Neuronal stem cell (in vitro differentiated cells): ENCODE data around the gene CCS.

Experiments
- DNase-seq: peaks from one replicate; pipeline ENCODE4 v3.0.0-alpha.2; 2013; ENCODE audit warnings: low spot score
- H2AFZ ChIP-seq: one replicate; pipeline ENCODE4 v1.6.1; 2013; ENCODE audit warnings: mild to moderate bottlenecking, low read length, inconsistent platforms
- H2AK5ac ChIP-seq: 2 replicates; pipeline ENCODE4 v1.6.1; 2013; ENCODE audit warnings: low read depth, mild to moderate bottlenecking, inconsistent platforms, low read length, moderate library complexity, mixed read lengths
- H2BK120ac ChIP-seq: 2 replicates; pipeline ENCODE4 v1.6.1; 2013; ENCODE audit warnings: low read depth, mild to moderate bottlenecking, inconsistent platforms, low read length, moderate library complexity, mixed read lengths
- H2BK12ac ChIP-seq: one replicate; pipeline ENCODE4 v1.6.1; 2013; ENCODE audit warnings: low read length, inconsistent platforms
- H2BK15ac ChIP-seq: 2 replicates; pipeline ENCODE4 v1.6.1; 2013; ENCODE audit warnings: mild to moderate bottlenecking, low read length, inconsistent platforms, mixed read lengths
- H2BK5ac ChIP-seq: one replicate; pipeline ENCODE4 v1.6.1; 2013; ENCODE audit warnings: inconsistent platforms, mild to moderate bottlenecking, low read length, moderate library complexity
- H3K14ac ChIP-seq: one replicate; pipeline ENCODE4 v1.6.1; 2013; ENCODE audit warnings: low read length, inconsistent platforms
- H3K18ac ChIP-seq: 2 replicates; pipeline ENCODE4 v1.6.1; 2013; ENCODE audit warnings: low read length, inconsistent platforms
- H3K23ac ChIP-seq: 2 replicates; pipeline ENCODE4 v1.6.1; 2013; ENCODE audit warnings: low read depth, mild to moderate bottlenecking, mixed read lengths, low read length, inconsistent platforms; ENCODE audit not compliant: poor library complexity
- H3K27ac ChIP-seq: replicated peaks from 3 replicates; pipeline ENCODE4 v1.5.1; 2013; ENCODE audit warnings: low read length, inconsistent platforms
- H3K27me3 ChIP-seq, 3 experiments: 2 replicates each; pipeline ENCODE4 v1.6.1; 2013; ENCODE audit warnings: low read length in 3 of 3, mild to moderate bottlenecking in 2 of 3, inconsistent platforms in 1 of 3, low read depth in 1 of 3, mixed read lengths in 1 of 3, moderate library complexity in 1 of 3; ENCODE audit not compliant: control insufficient read depth in 3 of 3, insufficient read depth in 3 of 3
- H3K36me3 ChIP-seq, 2 donors: replicated peaks in 1 of 2; 2 replicates each; pipeline ENCODE4 v1.6.1; 2013; ENCODE audit warnings: low read length in 2 of 2; ENCODE audit not compliant: control insufficient read depth in 2 of 2, insufficient read depth in 2 of 2
- H3K4ac ChIP-seq: 2 replicates; pipeline ENCODE4 v1.6.1; 2013; ENCODE audit warnings: inconsistent platforms, mild to moderate bottlenecking, low read length, moderate library complexity
- H3K4me1 ChIP-seq, 2 donors: 1 replicate in 1 of 2; 2 replicates in 1 of 2; pipeline ENCODE4 v1.6.1; 2013; ENCODE audit warnings: low read length in 2 of 2, low read depth in 1 of 2; ENCODE audit not compliant: control insufficient read depth in 2 of 2, insufficient read depth in 1 of 2
- H3K4me2 ChIP-seq: one replicate; pipeline ENCODE4 v1.6.1; 2013; ENCODE audit warnings: mild to moderate bottlenecking, low read length, inconsistent platforms; ENCODE audit not compliant: insufficient read depth, poor library complexity, severe bottlenecking
- H3K4me3 ChIP-seq, 2 donors: 2 replicates each; pipeline ENCODE4 v1.5.1; 2013; ENCODE audit warnings: low read length in 2 of 2, mild to moderate bottlenecking in 2 of 2, inconsistent platforms in 1 of 2, moderate library complexity in 1 of 2
- H3K79me1 ChIP-seq: one replicate; pipeline ENCODE4 v1.6.1; 2013; ENCODE audit warnings: low read depth, mild to moderate bottlenecking, inconsistent platforms, low read length, moderate library complexity
- H3K9ac ChIP-seq: one replicate; pipeline ENCODE4 v1.6.1; 2013; ENCODE audit warnings: mild to moderate bottlenecking, low read depth, low read length, inconsistent platforms; ENCODE audit not compliant: poor library complexity
- H3K9me3 ChIP-seq, 2 donors: replicated peaks in 1 of 2; 2 replicates each; pipeline versions ENCODE3 to v1.6.1; 2013; ENCODE audit warnings: low read length in 2 of 2, mild to moderate bottlenecking in 2 of 2, inconsistent platforms in 1 of 2, low read depth in 1 of 2, mixed read lengths in 1 of 2, moderate library complexity in 1 of 2; ENCODE audit not compliant: control insufficient read depth in 2 of 2, insufficient read depth in 1 of 2
- H4K8ac ChIP-seq: one replicate; pipeline ENCODE4 v1.6.1; 2013; ENCODE audit warnings: low read depth, mild to moderate bottlenecking, inconsistent platforms, low read length, moderate library complexity
- H4K91ac ChIP-seq: one replicate; pipeline ENCODE4 v1.6.1; 2013; ENCODE audit warnings: low read length, low read depth, mild to moderate bottlenecking, inconsistent platforms; ENCODE audit not compliant: poor library complexity
- WGBS, 2 donors: extraction: QIAGEN DNeasy Blood & Tissue Kit; methylation state at CpG; one replicate each; pipeline ENCODE4 v1.1.7; 2013; ENCODE audit warnings: missing lambda C conversion rate in 2 of 2, mixed read lengths in 1 of 2; ENCODE audit not compliant: insufficient read length in 2 of 2, insufficient replicate concordance in 1 of 2; ENCODE audit errors: extremely low coverage in 2 of 2; 5-methylcytosine and 5-hydroxymethylcytosine counted together

CCS gene

DNA sequence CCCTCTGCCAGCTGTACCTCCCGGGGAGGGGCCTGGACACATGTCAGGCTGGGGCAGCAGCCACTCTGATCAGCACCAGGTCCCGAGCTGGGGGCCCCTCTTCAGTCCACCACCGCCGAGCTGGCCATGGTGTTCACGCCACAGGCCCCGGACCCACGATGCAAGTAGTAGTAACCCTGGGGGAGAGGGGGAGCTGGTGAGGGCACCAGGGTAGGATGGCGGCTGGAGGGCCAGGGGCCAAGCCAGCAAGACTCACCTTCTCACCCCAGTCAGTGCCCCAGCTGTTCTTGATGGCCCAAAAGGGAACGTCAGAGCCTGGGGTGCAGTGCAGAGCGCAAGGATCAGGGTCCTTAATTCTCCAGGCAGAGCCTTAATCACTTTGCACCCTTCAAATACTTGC, 29.2 kb upstream of the CCS start:
- H3K4ac ChIP-seq = no peak overlapping the region
- H2BK120ac ChIP-seq = no peak overlapping the region
- no peak overlapping the region for H3K18ac ChIP-seq
- H3K23ac ChIP-seq = peak overlapping the region; percentile 43
- no peak overlapping the region for H4K8ac ChIP-seq
- H2AFZ ChIP-seq = no peak overlapping the region
- peaks cover 0 to 4% of the 10 kb centered on the region in 2 donors for H3K36me3 ChIP-seq
- no peak for DNase-seq
- no peak overlapping the region for H4K91ac ChIP-seq
- H2BK5ac ChIP-seq = peak overlapping the region; percentile 48
- H3K9ac ChIP-seq = no peak overlapping the region
- peaks cover 0 to 3% of the 10 kb centered on the region in 2 donors for H3K4me1 ChIP-seq
- H3K14ac ChIP-seq = peak overlapping the region; percentile 38
- no peak overlapping the region for H3K4me3 ChIP-seq
- no peaks in the 10 kb centered on the region for H3K79me1 ChIP-seq
- H3K9me3 ChIP-seq = no peaks in the 10 kb centered on the region
- no peak overlapping the region for H2AK5ac ChIP-seq
- H3K27ac ChIP-seq = no peak overlapping the region
- no peak overlapping the region for H2BK15ac ChIP-seq
- WGBS, 2 donors = no CpG with 5 or more reads among the region's 10 CpGs
- H2BK12ac ChIP-seq = peak overlapping the region; percentile 41
- no peak overlapping the region for H3K4me2 ChIP-seq
- H3K27me3 ChIP-seq = peaks cover 0 to 6% (median 0%) of the 10 kb centered on the region in 3 experiments

DNA sequence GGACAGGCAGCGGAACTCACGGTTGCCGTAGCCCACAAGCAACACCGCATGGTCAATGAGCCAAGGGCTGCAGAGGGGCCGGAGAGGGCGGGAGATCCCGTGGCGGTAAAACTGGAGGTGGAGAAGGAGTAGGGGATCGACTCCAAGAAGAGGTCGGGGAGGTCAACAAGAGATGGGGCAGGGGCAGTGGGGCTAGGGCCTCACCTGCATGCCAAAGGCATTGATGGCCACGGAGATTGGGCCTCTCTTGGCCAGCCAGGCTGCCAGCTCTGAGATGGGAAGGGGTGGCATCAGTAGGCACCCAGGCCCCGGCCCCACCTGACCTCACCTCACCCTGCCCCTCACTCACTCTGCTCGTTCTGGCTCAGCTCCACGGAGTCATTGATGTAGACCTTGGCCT, 28.4 kb upstream of the CCS start:
- Histone ChIP-seq H3K4me1 (peaks cover 0 to 3% of the 10 kb centered on the region in 2 donors), H3K4me2 (no peak overlapping the region), H3K18ac (peak overlapping the region; percentile 5), H4K91ac (no peak overlapping the region), H3K9ac (no peak overlapping the region), H2AFZ (no peak overlapping the region), H3K14ac (no peak overlapping the region), H3K27me3 (peaks cover 0 to 6% (median 0%) of the 10 kb centered on the region in 3 experiments), H3K36me3 (peaks cover 0 to 4% of the 10 kb centered on the region in 2 donors), H2BK12ac (no peak overlapping the region), H2BK5ac (peak overlapping the region; percentile 48), H2AK5ac (no peak overlapping the region), H4K8ac (no peak overlapping the region), H3K79me1 (no peaks in the 10 kb centered on the region), H3K23ac (peak overlapping the region; percentile 97), H2BK120ac (no peak overlapping the region), H3K4me3 (no peak overlapping the region), H2BK15ac (peak overlapping the region; percentile 6), H3K27ac (no peak overlapping the region), H3K4ac (peak overlapping the region; percentile 6), H3K9me3 (no peaks in the 10 kb centered on the region)
- no CpG with 5 or more reads among the region's 14 CpGs for WGBS, 2 donors
- no peak for DNase-seq

DNA sequence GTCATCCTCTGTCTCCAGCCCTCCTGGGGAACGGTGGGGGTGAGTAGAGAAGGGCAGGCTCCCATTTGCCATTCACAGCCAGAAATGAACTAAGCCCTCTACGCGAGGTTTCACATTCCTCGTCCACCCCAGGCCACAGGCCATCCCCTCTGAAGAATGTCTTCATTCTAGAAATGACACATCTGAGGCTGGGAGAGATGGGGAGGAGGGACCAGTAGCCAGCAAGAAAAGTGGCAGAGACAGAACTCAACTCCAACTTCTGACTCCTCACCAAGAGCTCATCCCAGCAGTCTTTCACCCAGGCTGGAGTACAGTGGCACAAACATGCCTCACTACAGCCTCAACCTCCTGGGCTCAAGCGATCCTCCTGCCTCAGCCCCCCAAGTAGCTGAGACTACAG, 28.0 kb upstream of the CCS start:
- H3K18ac ChIP-seq = no peak overlapping the region
- no peak overlapping the region for H3K4me3 ChIP-seq
- H2AK5ac ChIP-seq = no peak overlapping the region
- H3K14ac ChIP-seq = no peak overlapping the region
- H3K79me1 ChIP-seq = no peaks in the 10 kb centered on the region
- H3K4ac ChIP-seq = no peak overlapping the region
- no peak overlapping the region for H3K4me2 ChIP-seq
- no peaks in the 10 kb centered on the region for H3K9me3 ChIP-seq
- H3K27ac ChIP-seq = no peak overlapping the region
- no peak overlapping the region for H3K23ac ChIP-seq
- DNase-seq = no peak
- peaks cover 0 to 6% (median 0%) of the 10 kb centered on the region in 3 experiments for H3K27me3 ChIP-seq
- H2BK120ac ChIP-seq = no peak overlapping the region
- H2BK5ac ChIP-seq = no peak overlapping the region
- H3K36me3 ChIP-seq = peaks cover 0 to 4% of the 10 kb centered on the region in 2 donors
- no CpG with 5 or more reads among the region's 5 CpGs for WGBS, 2 donors
- H3K4me1 ChIP-seq = peaks cover 2 to 3% of the 10 kb centered on the region in 2 donors
- no peak overlapping the region for H4K8ac ChIP-seq
- no peak overlapping the region for H2AFZ ChIP-seq
- no peak overlapping the region for H3K9ac ChIP-seq
- peak overlapping the region; percentile 6 for H2BK15ac ChIP-seq
- no peak overlapping the region for H2BK12ac ChIP-seq
- H4K91ac ChIP-seq = no peak overlapping the region

DNA sequence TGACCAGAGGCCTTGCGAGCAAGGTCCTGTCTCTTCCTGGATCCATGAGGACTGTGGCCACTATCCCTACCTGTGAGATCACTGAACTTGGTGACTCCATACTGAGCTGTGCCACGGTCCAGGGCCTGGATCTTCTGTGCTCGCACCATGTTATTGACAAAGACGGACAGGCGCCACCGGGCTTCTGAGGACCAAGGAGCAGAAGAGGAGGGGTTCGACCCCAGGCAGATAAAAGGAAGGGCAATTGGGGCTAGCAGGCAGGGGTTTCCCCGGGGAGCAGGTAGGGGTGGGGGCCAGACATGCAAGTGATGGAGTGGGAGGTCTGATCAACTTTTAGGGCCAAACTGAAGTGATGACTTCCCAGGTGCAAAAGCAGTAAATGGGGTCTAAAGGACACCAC, 26.8 kb upstream of the CCS start:
- no peak overlapping the region for H4K91ac ChIP-seq
- H3K9ac ChIP-seq = no peak overlapping the region
- no peaks in the 10 kb centered on the region for H3K9me3 ChIP-seq
- H3K36me3 ChIP-seq = peaks cover 0 to 2% of the 10 kb centered on the region in 2 donors
- H2BK5ac ChIP-seq = no peak overlapping the region
- H3K27me3 ChIP-seq = peaks cover 0 to 6% (median 0%) of the 10 kb centered on the region in 3 experiments
- peak overlapping the region; percentile 77 for H3K14ac ChIP-seq
- no peaks in the 10 kb centered on the region for H3K79me1 ChIP-seq
- no CpG with 5 or more reads among the region's 8 CpGs for WGBS, 2 donors
- H4K8ac ChIP-seq = peak overlapping the region; percentile 9
- DNase-seq = no peak
- H3K18ac ChIP-seq = peak overlapping the region; percentile 42
- H2AFZ ChIP-seq = no peak overlapping the region
- H3K4me2 ChIP-seq = no peak overlapping the region
- peak overlapping the region; percentile 36 for H3K23ac ChIP-seq
- H3K27ac ChIP-seq = no peak overlapping the region
- peak overlapping the region; percentile 28 for H3K4ac ChIP-seq
- H2BK15ac ChIP-seq = no peak overlapping the region
- peak overlapping the region; percentile 65 for H2BK120ac ChIP-seq
- H3K4me1 ChIP-seq = peaks cover 9 to 13% of the 10 kb centered on the region in 2 donors
- H3K4me3 ChIP-seq = no peak overlapping the region
- peak overlapping the region; percentile 87 for H2AK5ac ChIP-seq
- no peak overlapping the region for H2BK12ac ChIP-seq
